HEK293 (cell line): ENCODE data around the gene SPOCK1.

Source experiments
- CTCF ChIA-PET: fragments of 350-600 bp; formaldehyde crosslinking; extraction: SDS; loops from one replicate; lab custom pipeline; 2021; ENCODE audit warnings: antibody characterized with exemption; lab: Yijun Ruan, JAX
- POLR2A ChIA-PET: fragments of 300-600 bp; formaldehyde crosslinking; extraction: SDS; loops from one replicate; lab custom pipeline; 2020; ENCODE audit warnings: antibody characterized with exemption, inconsistent platforms; lab: Yijun Ruan, JAX
- H3K27ac ChIP-seq: fragments of 200-500 bp; sonication (Bioruptor generic); 2 replicates; pipeline ENCODE4 v1.5.1; 2014; ENCODE audit warnings: low read depth, low read length, control low read depth, inconsistent platforms; ENCODE audit errors: extremely low read depth
- H3K36me3 ChIP-seq, 2 experiments: fragments of 200-500 bp in 1 of 2; sonication (Bioruptor generic) in 1 of 2; 1 replicate in 1 of 2; 2 replicates in 1 of 2; pipeline ENCODE4 v1.5.1; 2014 to 2017; ENCODE audit warnings: inconsistent platforms in 2 of 2, low read length in 2 of 2; ENCODE audit not compliant: control insufficient read depth in 2 of 2, insufficient read depth in 1 of 2
- H3K4me1 ChIP-seq: fragments of 200-500 bp; sonication (Bioruptor generic); 2 replicates; pipeline ENCODE4 v1.5.1; 2014; ENCODE audit warnings: mild to moderate bottlenecking, low read length, inconsistent platforms; ENCODE audit not compliant: control insufficient read depth, insufficient read depth
- H3K4me3 ChIP-seq: 2 replicates; pipeline ENCODE4 v1.5.1; 2011; ENCODE audit warnings: low read depth, mild to moderate bottlenecking, control low read depth, low read length, moderate library complexity
- H3K9me3 ChIP-seq: fragments of 200-500 bp; sonication (Bioruptor generic); 2 replicates; pipeline ENCODE4 v1.5.1; 2014; ENCODE audit warnings: low read depth, low read length, inconsistent platforms; ENCODE audit not compliant: control insufficient read depth, insufficient read depth
- GLI2 ChIP-seq: fragments of 450-650 bp; formaldehyde crosslinking; IDR thresholded peaks from 2 replicates; pipeline ENCODE4; 2017; ENCODE audit warnings: missing biosample characterization, missing genetic modification characterization, low read depth, borderline replicate concordance
- MEIS1 ChIP-seq: sonication (generic); formaldehyde crosslinking; IDR thresholded peaks from 2 replicates; pipeline ENCODE4 v1.8.1; 2022; ENCODE audit warnings: missing genetic modification reagents, mild to moderate bottlenecking, borderline replicate concordance
- ZBTB21 ChIP-seq: fragments of 450-650 bp; formaldehyde crosslinking; IDR thresholded peaks from 2 replicates; pipeline ENCODE4 v1.5.1; 2017; ENCODE audit warnings: missing biosample characterization, missing genetic modification characterization
- ZNF148 ChIP-seq: fragments of 450-650 bp; formaldehyde crosslinking; IDR thresholded peaks from 2 replicates; pipeline ENCODE4 v1.5.0; 2017; ENCODE audit warnings: missing biosample characterization, missing genetic modification characterization, borderline replicate concordance
- ZNF221 ChIP-seq: fragments of 450-650 bp; formaldehyde crosslinking; IDR thresholded peaks from 2 replicates; pipeline ENCODE4 v1.5.1; 2017; ENCODE audit warnings: missing biosample characterization, missing genetic modification characterization, borderline replicate concordance
- ZNF292 ChIP-seq: fragments of 450-650 bp; formaldehyde crosslinking; IDR thresholded peaks from 2 replicates; pipeline ENCODE4 v1.5.1; 2016; ENCODE audit warnings: low read depth, missing biosample characterization, missing genetic modification characterization, borderline replicate concordance
- ZNF354C ChIP-seq: fragments of 450-650 bp; formaldehyde crosslinking; IDR thresholded peaks from 2 replicates; pipeline ENCODE4 v1.5.1; 2016; ENCODE audit warnings: missing biosample characterization, missing genetic modification characterization, low read depth, borderline replicate concordance
- ZNF37A ChIP-seq: fragments of 450-650 bp; IDR thresholded peaks from 2 replicates; pipeline ENCODE4 v1.5.1; 2018; ENCODE audit warnings: missing biosample characterization, missing genetic modification characterization
- ZNF513 ChIP-seq: fragments of 450-650 bp; IDR thresholded peaks from 2 replicates; pipeline ENCODE4 v1.5.1; 2018; ENCODE audit warnings: missing biosample characterization, missing genetic modification characterization
- ZNF544 ChIP-seq: fragments of 450-650 bp; formaldehyde crosslinking; IDR thresholded peaks from 2 replicates; pipeline ENCODE4 v1.5.0; 2017; ENCODE audit warnings: missing biosample characterization, missing genetic modification characterization
- ZNF560 ChIP-seq: fragments of 450-650 bp; formaldehyde crosslinking; IDR thresholded peaks from 2 replicates; pipeline ENCODE4 v1.5.1; 2017; ENCODE audit warnings: missing biosample characterization, missing genetic modification characterization, borderline replicate concordance
- ZNF837 ChIP-seq: fragments of 450-650 bp; formaldehyde crosslinking; IDR thresholded peaks from 2 replicates; pipeline ENCODE4 v1.5.1; 2016; ENCODE audit warnings: missing biosample characterization, missing genetic modification characterization
- ZSCAN4 ChIP-seq: fragments of 450-650 bp; formaldehyde crosslinking; IDR thresholded peaks from 2 replicates; pipeline ENCODE4 v1.5.1; 2017; ENCODE audit warnings: missing biosample characterization, missing genetic modification characterization
- ZSCAN5A ChIP-seq: fragments of 450-650 bp; formaldehyde crosslinking; IDR thresholded peaks from 2 replicates; pipeline ENCODE4 v1.5.1; 2016; ENCODE audit warnings: missing biosample characterization, missing genetic modification characterization
- TF ChIP-seq, protein P1 (sequence below): fragments of 450-650 bp; formaldehyde crosslinking; IDR thresholded peaks from 2 replicates; pipeline ENCODE4 v1.5.1; 2016; ENCODE audit warnings: missing biosample characterization, missing genetic modification characterization
- TF ChIP-seq, protein P2 (sequence below): sonication (generic); formaldehyde crosslinking; IDR thresholded peaks from 2 replicates; pipeline ENCODE4 v1.8.1; 2022; ENCODE audit warnings: mild to moderate bottlenecking, moderate library complexity, missing genetic modification reagents

SPOCK1 gene

GRCh38 chr5:137072361-137073115 lies 426.6 kb downstream of the SPOCK1 start (continued):
- TF ChIP-seq ZSCAN5A (no peak), ZNF354C (tag by site-specific recombination) (no peak), GLI2 (tag by site-specific recombination) (no peak), ZNF221 (tag by site-specific recombination) (no peak), ZNF148 (no peak), ZNF837 (tag by site-specific recombination) (no peak), ZNF292 (tag by site-specific recombination) (no peak), ZSCAN4 (tag by site-specific recombination) (no peak)
- TF ChIP-seq, protein P1, sequence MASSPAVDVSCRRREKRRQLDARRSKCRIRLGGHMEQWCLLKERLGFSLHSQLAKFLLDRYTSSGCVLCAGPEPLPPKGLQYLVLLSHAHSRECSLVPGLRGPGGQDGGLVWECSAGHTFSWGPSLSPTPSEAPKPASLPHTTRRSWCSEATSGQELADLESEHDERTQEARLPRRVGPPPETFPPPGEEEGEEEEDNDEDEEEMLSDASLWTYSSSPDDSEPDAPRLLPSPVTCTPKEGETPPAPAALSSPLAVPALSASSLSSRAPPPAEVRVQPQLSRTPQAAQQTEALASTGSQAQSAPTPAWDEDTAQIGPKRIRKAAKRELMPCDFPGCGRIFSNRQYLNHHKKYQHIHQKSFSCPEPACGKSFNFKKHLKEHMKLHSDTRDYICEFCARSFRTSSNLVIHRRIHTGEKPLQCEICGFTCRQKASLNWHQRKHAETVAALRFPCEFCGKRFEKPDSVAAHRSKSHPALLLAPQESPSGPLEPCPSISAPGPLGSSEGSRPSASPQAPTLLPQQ (tag by site-specific recombination) = no peak

GRCh38 chr5:137071931-137072330 lies 427.2 kb downstream of the SPOCK1 start:
- POLR2A ChIA-PET = no interaction called here

More at GRCh38 chr5:137071931-137072330, 427.2 kb downstream of the SPOCK1 start:
- H3K9me3 ChIP-seq = no peaks in the 10 kb centered on the region
- H3K36me3 ChIP-seq = no peaks in the 10 kb centered on the region
- H3K4me1 ChIP-seq = no peaks in the 10 kb centered on the region
- TF ChIP-seq, protein P2, sequence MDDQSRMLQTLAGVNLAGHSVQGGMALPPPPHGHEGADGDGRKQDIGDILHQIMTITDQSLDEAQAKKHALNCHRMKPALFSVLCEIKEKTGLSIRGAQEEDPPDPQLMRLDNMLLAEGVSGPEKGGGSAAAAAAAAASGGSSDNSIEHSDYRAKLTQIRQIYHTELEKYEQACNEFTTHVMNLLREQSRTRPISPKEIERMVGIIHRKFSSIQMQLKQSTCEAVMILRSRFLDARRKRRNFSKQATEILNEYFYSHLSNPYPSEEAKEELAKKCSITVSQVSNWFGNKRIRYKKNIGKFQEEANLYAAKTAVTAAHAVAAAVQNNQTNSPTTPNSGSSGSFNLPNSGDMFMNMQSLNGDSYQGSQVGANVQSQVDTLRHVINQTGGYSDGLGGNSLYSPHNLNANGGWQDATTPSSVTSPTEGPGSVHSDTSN (CRISPR knock-in tag) = no peak
- no peak for TF ChIP-seq ZNF544 (tag by site-specific recombination)
- TF ChIP-seq ZNF37A (tag by site-specific recombination) = no peak
- TF ChIP-seq ZNF560 (tag by site-specific recombination) = no peak
- TF ChIP-seq ZBTB21 (tag by site-specific recombination) = no peak
- no peak for TF ChIP-seq MEIS1
- TF ChIP-seq ZNF513 (tag by site-specific recombination) = no peak
- no peak overlapping the region for H3K4me3 ChIP-seq
- CTCF ChIA-PET = interaction anchor here (0.5 to 0.7 kb wide), 2 partner anchors 253 to 707 kb away, joined by 3 read pairs; no protein-coding TSS in a partner anchor
- H3K27ac ChIP-seq = no peak overlapping the region
